MCF 10A (cell line): ENCODE measurements around the gene KCTD18. TPM values are rescaled to one million over a fixed set of nuclear protein-coding genes. Genes with fewer than 3 reads are reported as not detected.

Experiments
- BruUV-seq: library from RNA; stranded (reverse); fragments of 400-500 nt; replicated peaks from 2 replicates; lab custom pipeline; 2021; lab: Mats Ljungman, UMichigan
- CTCF ChIA-PET: fragments of 300-600 bp; sonication (Branson Sonifier 250); formaldehyde crosslinking; extraction: SDS; loops from one replicate; lab custom pipeline; 2021; ENCODE audit warnings: antibody characterized with exemption, inconsistent platforms; lab: Yijun Ruan, JAX
- POLR2A ChIA-PET: fragments of 300-600, 350-650 bp; sonication (Branson Sonifier 250); formaldehyde crosslinking; extraction: SDS; loops from one replicate; lab custom pipeline; 2020; ENCODE audit warnings: antibody characterized with exemption, inconsistent platforms; lab: Yijun Ruan, JAX
- DNase-seq: peaks from one replicate; pipeline ENCODE4 v3.0.0-alpha.2; 2018; ENCODE audit not compliant: unreplicated experiment
- H3K27ac Mint-ChIP-seq: one replicate; pipeline ENCODE4 v1.8.0; 2022; ENCODE audit warnings: mild to moderate bottlenecking, low read depth, mixed read lengths; ENCODE audit not compliant: unreplicated experiment
- H3K27me3 Mint-ChIP-seq: one replicate; pipeline ENCODE4 v1.8.0; 2022; ENCODE audit warnings: mixed read lengths; ENCODE audit not compliant: insufficient read depth, unreplicated experiment
- H3K36me3 Mint-ChIP-seq: one replicate; pipeline ENCODE4 v1.8.0; 2022; ENCODE audit warnings: mild to moderate bottlenecking, moderate library complexity, mixed read lengths; ENCODE audit not compliant: insufficient read depth, unreplicated experiment
- H3K4me1 Mint-ChIP-seq: one replicate; pipeline ENCODE4 v1.8.0; 2022; ENCODE audit warnings: mixed read lengths; ENCODE audit not compliant: insufficient read depth, unreplicated experiment
- H3K4me3 Mint-ChIP-seq: one replicate; pipeline ENCODE4 v1.8.0; 2022; ENCODE audit warnings: mild to moderate bottlenecking, moderate library complexity, mixed read lengths; ENCODE audit not compliant: unreplicated experiment
- H3K9me3 Mint-ChIP-seq: one replicate; pipeline ENCODE4 v1.8.0; 2022; ENCODE audit warnings: mixed read lengths; ENCODE audit not compliant: unreplicated experiment
- CTCF ChIP-seq: fragments of 200-600 bp; IDR thresholded peaks from one replicate; pipeline ENCODE4 v1.8.0; 2022; ENCODE audit warnings: antibody characterized with exemption, mild to moderate bottlenecking; ENCODE audit not compliant: unreplicated experiment
- intact Hi-C: fragments of 100-400 bp; cut with micrococcal nuclease; formaldehyde crosslinking; loops from 2 replicates; pipeline ENCODE4 v1.14.1; 2022
- total RNA-seq: library from RNA; stranded (reverse); gene quantifications from 2 replicates; pipeline ENCODE4 v1.2.3, GENCODE V29; 2022

KCTD18 gene
- total RNA-seq, 1 experiment from 2014 or later, result 13.5 TPM

- H3K4me3 Mint-ChIP-seq, result no peak overlapping the region
- no peaks in the 10 kb centered on the region for H3K27me3 Mint-ChIP-seq
- CTCF ChIA-PET, result interaction anchor here (0.6 to 2.1 kb wide), 9 partner anchors 9 to 737 kb away, joined by 3 to 16 read pairs (median 6); partner anchors contain the start of gene KCTD18
- BruUV-seq, result no TSS peak
- no peak for DNase-seq
- H3K9me3 Mint-ChIP-seq, result no peaks in the 10 kb centered on the region
- H3K27ac Mint-ChIP-seq, result no peak overlapping the region
- H3K36me3 Mint-ChIP-seq, result peaks cover 60% of the 10 kb centered on the region
- POLR2A ChIA-PET, result no interaction called here
- H3K4me1 Mint-ChIP-seq, result no peaks in the 10 kb centered on the region
- intact Hi-C loops, result no loop called here
- no peak for TF ChIP-seq CTCF
Observed at GRCh38 chr2:200494048-200494447, 15.8 kb downstream of the KCTD18 start.

- no TSS peak for BruUV-seq
- ChIA-PET POLR2A (no interaction called here), CTCF (interaction anchor here (0.8 to 2.1 kb wide), 8 partner anchors 9 to 519 kb away, joined by 3 to 16 read pairs (median 4); no protein-coding TSS in a partner anchor)
- Mint-ChIP-seq H3K36me3 (peaks cover 59% of the 10 kb centered on the region), H3K4me1 (no peaks in the 10 kb centered on the region), H3K27me3 (no peaks in the 10 kb centered on the region), H3K4me3 (no peak overlapping the region), H3K27ac (no peak overlapping the region), H3K9me3 (no peaks in the 10 kb centered on the region)
- intact Hi-C loops, result no loop called here
- no peak for TF ChIP-seq CTCF
- no peak for DNase-seq
Observed at GRCh38 chr2:200492656-200493055, 17.2 kb downstream of the KCTD18 start.

- CTCF ChIA-PET, result interaction anchor here (0.8 to 1.5 kb wide), 2 partner anchors 9 to 517 kb away, joined by 3 to 4 read pairs; no protein-coding TSS in a partner anchor
Observed at GRCh38 chr2:200490001-200490400, 19.9 kb downstream of the KCTD18 start.

GRCh38 chr2:200488169-200488568, 21.7 kb downstream of the KCTD18 start:
- Mint-ChIP-seq H3K4me1 (peaks cover 6% of the 10 kb centered on the region), H3K27ac (no peak overlapping the region), H3K27me3 (no peaks in the 10 kb centered on the region), H3K36me3 (peaks cover 40% of the 10 kb centered on the region), H3K9me3 (no peaks in the 10 kb centered on the region), H3K4me3 (no peak overlapping the region)
- intact Hi-C loops, result no loop called here
- ChIA-PET POLR2A (no interaction called here), CTCF (interaction anchor here (0.5 to 9.9 kb wide), 5 partner anchors 22 to 514 kb away, joined by 3 to 239 read pairs (median 4); partner anchors contain the start of gene KCTD18)
- DNase-seq, result no peak
- no peak for TF ChIP-seq CTCF
- no TSS peak for BruUV-seq

More at GRCh38 chr2:200490001-200490400, 19.9 kb downstream of the KCTD18 start:
- POLR2A ChIA-PET, result interaction anchor here (0.7 to 1.0 kb wide), 2 partner anchors 9 to 18 kb away, joined by 3 to 4 read pairs; no protein-coding TSS in a partner anchor
- intact Hi-C loops, result no loop called here
- peaks cover 45% of the 10 kb centered on the region for H3K36me3 Mint-ChIP-seq
- H3K4me1 Mint-ChIP-seq, result no peaks in the 10 kb centered on the region
- H3K27ac Mint-ChIP-seq, result no peak overlapping the region
- H3K9me3 Mint-ChIP-seq, result no peaks in the 10 kb centered on the region
- BruUV-seq, result no TSS peak
- DNase-seq, result no peak
- no peaks in the 10 kb centered on the region for H3K27me3 Mint-ChIP-seq
- H3K4me3 Mint-ChIP-seq, result no peak overlapping the region
- TF ChIP-seq CTCF, result no peak
